Hepatocyte (in vitro differentiated cells): ENCODE data around the gene SPOUT1.
"Not testable (repeated sequence)": the region's sequence is repeated elsewhere in the genome, so short reads cannot be mapped to it uniquely, and the experiment has no call there.

Source experiments
- EZH2 ChIP-seq: fragments of 200-600 bp; sonication (generic); IDR thresholded peaks from 2 replicates; pipeline ENCODE4 v1.6.1; 2016; ENCODE audit warnings: antibody characterized with exemption, mild to moderate bottlenecking, borderline replicate concordance
- TF ChIP-seq, protein P1 (sequence below): fragments of 200-600 bp; sonication (generic); IDR thresholded peaks from 2 replicates; pipeline ENCODE4 v1.5.1; 2016; ENCODE audit warnings: antibody characterized with exemption, mild to moderate bottlenecking; ENCODE audit not compliant: poor library complexity

DNA sequence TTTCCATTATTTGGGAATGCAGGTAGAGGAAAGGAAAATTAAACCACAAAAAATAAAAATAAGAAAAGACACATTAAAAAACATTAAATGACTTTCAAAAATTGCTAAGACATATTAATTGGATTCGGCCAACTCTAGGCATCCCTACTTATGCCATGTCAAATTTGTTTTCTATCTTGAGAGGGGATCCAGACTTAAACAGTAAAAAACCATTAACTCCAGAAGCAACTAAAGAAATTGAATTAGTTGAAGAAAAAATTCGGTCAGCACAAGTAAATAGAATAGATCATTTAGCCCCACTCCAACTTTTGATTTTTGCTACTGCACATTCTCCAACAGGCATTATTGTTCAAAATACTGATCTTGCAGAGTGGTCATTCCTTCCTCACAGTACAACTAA lies 23.1 kb upstream of the SPOUT1 start:
- TF ChIP-seq, protein P1, sequence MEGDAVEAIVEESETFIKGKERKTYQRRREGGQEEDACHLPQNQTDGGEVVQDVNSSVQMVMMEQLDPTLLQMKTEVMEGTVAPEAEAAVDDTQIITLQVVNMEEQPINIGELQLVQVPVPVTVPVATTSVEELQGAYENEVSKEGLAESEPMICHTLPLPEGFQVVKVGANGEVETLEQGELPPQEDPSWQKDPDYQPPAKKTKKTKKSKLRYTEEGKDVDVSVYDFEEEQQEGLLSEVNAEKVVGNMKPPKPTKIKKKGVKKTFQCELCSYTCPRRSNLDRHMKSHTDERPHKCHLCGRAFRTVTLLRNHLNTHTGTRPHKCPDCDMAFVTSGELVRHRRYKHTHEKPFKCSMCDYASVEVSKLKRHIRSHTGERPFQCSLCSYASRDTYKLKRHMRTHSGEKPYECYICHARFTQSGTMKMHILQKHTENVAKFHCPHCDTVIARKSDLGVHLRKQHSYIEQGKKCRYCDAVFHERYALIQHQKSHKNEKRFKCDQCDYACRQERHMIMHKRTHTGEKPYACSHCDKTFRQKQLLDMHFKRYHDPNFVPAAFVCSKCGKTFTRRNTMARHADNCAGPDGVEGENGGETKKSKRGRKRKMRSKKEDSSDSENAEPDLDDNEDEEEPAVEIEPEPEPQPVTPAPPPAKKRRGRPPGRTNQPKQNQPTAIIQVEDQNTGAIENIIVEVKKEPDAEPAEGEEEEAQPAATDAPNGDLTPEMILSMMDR = not testable (repeated sequence)
- TF ChIP-seq EZH2 = not testable (repeated sequence)
